ENCODE data around the gene PYGL.
"Not testable (repeated sequence)": the region's sequence is repeated elsewhere in the genome, so short reads cannot be mapped to it uniquely, and the experiment has no call there.

Gene PYGL

GRCh38 chr14:50943943-50944646 is at the start of gene PYGL:
Gene PYGL, minus strand, starts transcription at chr14:50944483. Its CDS starts 80 bp downstream, at chr14:50944403.
- peak; percentile 43 for DNase-seq

DNA sequence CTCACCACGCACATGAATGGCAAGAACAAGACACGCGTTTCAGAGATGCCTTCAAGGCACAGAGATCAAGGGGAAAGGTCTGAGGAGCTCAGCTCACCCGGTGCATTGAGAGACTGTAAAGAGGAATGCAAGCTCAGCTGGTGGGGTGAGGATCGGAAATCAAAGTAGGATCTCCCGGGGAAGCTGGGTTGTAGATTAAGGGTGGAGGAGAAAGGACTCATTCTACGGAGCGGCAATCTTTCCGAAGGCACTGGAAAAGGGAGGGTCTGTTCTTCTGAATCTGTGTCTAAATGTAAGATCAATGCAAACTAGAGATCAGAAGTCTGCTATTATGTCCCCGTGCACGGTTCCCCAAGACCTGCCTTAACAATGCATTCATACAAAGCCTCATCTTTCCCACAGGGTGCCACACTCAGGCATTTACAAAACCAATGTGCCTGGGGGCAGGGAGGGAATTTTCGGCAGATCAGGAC is 41.6 kb upstream of the PYGL start:
- no peak for DNase-seq

DNA sequence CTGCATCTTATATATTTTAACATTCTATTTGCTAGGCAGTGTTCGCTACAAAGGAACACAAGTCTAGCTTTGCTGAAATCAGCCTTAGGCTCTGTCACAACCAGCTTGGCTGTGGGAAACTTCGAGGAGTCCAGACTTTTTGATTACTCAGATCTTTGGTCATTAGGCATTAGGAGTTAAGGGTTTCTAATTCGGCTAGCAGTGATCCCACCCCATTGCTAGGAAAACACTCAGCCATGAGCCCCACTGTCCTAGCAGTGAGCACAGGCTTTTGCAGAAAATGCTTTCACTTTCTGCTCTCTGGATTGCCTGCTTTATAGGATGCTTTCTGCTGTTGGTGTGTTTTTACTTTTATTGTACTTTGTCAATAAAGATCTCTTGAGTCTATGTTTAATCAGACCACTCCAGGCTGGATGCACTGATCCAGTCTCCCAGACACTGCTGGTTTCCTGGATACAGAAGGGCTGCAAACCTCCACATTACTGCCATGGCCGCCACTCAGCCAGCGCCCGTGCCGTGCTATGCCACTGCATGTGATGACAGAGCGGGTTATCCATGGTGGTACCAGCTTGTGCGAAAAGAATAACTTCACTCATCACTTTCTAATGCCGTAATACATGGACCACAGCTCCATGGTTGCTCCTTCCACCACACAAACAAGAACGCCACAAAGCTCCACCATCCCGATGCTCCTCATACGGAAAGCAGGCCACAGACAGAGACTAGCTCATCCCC is 41.0 kb upstream of the PYGL start:
- DNase-seq: no peak

DNA sequence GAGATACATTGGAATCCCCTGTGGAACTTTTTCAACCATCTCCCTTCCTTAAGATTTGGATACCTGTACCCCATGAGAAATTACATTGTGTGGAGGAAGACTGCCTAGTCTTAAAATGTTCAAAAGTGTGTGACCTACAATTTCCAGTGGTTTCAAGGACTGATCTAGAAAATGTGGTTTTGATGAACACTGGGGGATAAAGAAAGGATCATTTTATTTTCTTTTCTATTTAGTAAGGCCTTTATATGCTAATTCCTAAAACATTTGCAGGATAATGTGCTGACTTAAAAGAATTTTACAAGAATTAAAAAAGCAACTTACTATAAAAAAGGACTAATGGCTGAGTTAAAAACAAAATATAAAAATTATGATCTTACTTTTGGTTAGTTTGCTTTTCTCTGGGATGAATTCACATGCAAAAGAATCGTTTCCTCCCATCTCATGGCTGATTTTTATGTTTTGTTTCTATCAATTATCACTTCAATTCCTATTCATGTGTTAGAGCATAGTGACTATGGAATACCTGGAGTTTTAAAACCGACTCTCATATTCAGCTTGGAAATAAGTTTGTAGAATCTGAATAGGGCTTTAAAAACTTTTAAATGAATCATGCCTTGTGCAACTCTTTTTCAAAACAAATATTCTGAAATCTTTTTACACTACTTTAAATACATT is 39.9 kb upstream of the PYGL start:
- DNase-seq: no peak

GRCh38 chr14:50979941-50980850 is 35.9 kb upstream of the PYGL start:
- no peak for DNase-seq

- DNase-seq: no peak
Measured at GRCh38 chr14:50978888-50979287, 34.6 kb upstream of the PYGL start.

DNA sequence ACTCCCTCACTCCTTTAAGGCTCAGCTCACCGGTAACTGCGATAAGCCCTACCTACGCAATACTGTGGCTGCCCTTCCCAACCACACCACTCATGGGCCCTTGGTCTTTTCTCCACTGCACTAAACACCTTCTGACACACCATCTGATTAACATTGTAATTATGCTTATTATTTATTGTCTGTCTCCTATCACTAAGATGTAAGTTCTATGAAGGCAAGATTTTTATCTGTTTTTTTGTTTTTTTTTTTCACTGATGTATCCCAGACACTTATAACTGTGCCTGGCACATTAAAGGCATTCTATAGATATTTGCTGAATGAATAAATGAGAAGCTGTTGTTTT is 34.2 kb upstream of the PYGL start:
- DNase-seq: no peak

GRCh38 chr14:50977863-50978528 is 33.7 kb upstream of the PYGL start:
- no peak for DNase-seq

DNA sequence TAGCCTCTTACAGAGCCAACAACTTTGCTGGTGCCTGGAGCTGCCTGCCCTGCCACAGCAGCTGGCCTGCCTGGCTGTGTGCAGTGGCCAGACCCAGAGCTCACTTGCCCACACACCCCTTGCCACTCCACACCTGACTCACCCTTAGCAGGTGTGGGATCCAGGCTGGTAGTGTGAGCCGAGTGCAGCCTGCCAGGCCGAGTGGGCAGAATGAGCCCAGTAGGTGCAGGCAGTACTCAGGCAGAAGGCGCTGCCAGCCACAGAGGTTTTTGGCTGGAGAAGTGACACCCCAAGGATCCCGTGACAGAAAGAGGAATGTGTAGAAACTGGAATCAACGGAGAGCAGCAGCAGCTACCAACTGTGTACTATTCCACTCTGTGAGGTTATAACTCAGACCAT is 29.8 kb upstream of the PYGL start:
- no peak for DNase-seq

DNA sequence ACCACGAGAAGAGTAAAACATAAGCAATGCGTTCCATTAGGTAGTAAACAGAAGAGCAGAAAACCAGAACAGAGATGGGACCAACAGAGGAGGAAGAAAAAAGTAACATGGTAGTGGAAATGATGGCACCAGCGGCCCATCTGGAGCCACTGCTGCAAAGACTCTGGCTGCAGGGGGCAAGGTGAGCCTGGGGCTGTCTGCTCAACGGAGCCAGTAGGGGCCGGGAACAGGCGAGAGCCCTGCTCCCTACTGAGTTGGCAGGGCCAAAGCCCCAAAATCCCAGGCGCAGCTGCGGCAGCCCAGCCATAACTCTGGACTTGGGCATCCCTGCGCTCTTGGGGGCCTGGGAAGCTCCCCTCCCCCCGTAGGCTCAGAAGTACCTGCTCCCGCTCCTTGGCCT is 28.5 kb upstream of the PYGL start:
- DNase-seq: no peak

DNA sequence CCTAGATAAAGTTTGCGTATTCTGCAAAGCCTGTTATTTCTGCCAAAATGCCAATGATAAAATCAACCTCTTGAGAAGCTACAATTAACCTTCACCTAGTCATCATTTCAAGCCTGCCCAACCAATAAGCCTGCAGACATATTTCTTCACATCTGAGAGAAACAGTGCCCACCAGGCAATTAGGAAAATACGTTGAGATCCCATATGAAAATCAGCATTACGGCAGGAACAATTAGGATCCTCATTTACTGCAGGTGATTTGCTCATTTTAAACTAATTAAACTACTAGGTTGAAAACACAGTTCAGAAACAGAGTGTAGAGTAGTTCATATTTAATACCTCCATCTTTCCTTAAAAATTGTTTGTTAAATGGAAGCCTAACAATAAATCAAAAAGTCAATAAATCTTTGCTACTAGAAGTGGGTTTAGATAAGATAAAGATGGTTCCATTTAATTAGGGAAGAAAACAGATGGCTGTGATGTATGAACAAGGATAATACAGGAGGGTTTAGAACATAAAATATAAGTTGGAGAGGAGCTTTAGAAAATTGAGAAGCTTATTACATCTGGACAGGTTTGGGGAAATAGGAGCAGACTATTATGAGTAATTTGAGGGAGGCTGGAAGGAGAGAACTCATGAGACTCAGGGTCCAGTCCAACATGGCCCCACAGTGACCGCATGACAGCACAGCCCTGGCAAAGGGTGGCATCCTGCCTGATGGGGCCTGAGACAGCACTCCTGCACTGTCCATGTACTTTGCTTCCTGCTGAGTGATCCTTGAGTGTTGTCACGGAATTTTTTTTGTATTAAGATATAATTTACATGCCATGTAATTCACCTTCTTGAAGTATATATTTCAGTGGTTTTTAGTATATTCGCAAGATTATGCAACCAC is 26.9 kb upstream of the PYGL start:
- no peak for DNase-seq

- peak; percentile 24 for DNase-seq
Measured at GRCh38 chr14:50967790-50968189, 23.5 kb upstream of the PYGL start.

DNA sequence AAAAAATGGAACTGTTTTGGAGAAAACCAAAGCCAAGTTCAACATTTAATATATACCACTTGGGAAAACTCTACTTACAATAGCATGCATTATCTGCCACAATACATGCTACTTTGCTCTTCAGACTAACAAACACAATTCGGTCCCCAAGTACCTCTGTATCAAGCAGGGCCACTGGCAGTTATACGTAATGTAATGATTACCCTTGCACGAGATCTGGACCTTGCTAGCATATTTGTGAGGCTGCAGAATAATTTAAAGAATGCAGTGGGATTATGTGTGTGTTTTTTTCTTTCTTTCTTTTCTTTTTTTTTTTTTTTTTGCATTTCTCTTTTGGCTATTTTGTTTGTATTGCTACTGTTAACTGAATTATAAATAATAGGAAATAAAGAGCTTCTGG is 22.8 kb upstream of the PYGL start:
- no peak for DNase-seq

DNA sequence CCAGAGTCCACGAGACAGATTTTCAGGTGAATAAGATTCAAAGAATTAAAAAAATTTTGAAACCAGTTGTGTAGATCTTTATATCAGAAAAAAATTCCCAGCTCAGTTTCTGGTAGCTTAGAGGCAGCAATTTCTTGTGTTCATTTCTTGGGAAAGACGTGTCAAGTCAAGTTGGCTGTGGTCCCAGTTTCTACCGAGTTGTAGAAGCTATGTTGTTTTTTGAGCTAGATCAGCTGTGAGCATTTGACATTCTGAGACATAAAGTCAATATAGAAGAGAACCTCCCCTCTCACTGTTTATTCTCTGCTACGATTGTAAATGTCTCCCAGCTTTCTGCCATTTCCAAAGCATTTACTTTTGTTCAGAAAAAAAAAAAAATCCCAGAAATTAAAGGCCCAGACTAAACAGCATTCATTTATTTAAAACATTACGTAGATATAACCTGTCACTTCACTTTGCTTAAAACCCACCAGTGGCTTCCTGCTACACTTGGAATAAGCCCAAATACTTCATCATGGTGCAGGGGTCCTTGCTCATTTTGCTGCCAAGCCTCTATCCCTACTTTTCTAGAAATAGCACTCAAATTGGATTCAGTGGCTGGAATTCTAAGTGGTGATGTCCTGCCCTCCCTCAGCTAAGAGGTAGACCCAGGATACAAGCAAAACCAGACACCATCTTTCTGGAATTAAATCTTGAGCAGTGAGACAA is 20.6 kb upstream of the PYGL start:
- DNase-seq: no peak

DNA sequence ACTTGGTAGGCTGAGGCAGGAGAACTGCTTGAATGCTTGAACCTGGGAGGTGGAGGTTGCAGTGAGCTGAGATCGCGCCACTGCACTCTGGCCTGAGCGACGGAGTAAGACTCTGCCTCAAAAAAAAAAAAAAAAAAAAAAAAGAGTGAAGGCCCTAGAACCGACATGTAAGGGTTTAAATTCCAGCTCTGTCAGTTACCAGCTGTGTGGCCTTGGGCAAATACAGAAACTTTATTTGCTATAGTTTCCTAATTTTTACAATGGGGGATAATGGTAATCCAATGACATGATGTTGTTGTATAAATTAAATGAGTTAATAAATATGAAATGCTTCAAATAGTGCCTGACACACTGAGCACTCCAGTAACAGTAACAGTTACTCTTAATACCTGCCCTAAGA is 19.6 kb upstream of the PYGL start:
- DNase-seq: no peak

- no peak for DNase-seq
Measured at GRCh38 chr14:50961605-50962221, 17.4 kb upstream of the PYGL start.

DNA sequence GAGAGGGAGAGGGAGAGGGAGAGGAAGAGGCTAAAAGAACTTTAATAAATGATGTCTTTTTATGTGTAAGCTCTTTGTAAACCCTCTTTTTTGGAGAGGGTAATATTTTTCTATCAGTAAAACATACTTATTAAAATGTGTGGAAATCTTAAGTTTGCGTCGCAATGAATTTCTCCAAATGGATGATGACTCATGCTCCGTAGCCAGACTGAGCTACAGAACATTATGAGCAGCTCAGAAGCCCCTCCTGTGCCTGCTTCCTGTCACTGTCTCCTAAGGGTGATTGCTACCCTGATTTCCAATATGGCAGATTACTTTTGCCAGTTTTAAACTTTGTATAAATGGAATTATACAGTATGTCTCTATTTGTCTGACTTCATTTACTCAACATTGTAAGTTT is 13.0 kb upstream of the PYGL start:
- no peak for DNase-seq

DNA sequence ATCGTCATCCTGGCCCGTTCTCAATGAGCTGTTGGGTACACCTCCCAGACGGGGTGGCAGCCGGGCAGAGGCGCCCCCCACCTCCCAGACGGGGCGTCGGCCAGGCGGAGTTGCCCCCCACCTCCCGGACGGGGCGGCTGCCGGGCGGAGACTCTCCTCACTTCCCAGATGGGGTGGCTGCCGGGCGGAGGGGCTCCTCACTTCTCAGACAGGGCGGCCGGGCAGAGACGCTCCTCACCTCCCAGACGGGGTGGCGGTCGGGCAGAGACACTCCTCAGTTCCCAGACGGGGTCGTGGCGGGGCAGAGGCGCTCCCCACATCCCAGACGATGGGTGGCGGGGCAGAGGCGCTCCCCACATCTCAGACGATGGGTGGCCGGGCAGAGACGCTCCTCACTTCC is 12.1 kb upstream of the PYGL start:
- DNase-seq: not testable (repeated sequence)

DNA sequence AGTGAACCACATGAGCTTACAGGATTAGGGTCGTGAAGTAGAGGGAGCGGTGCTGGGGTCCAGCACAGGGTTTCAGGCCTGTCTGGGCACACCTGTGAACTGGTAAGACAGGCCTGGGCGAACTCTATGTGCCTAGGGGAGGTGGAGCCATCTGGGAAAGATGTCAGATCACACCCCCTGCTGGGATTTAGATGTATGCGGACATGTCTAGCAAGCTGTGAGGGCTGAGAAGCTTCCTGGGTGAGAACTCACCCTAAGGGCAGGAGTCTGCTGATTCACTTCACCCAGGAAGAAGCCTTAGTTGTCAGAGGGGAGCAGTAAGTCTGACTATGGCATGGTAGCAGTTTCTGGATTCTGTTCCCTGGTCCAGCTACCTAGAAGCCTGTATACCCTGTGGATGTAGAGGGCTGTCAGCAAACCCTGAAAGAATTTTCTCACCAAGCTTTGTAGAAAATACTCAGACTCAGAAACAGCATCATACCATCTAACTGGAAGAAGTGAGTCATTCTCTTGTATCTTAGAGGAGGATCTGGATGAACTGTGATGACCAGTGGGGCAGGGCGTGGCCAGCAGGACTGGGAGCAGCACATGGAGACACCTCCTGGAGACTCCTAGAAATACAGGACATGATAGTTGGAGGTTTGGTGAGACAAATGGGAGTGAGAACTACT is 11.2 kb upstream of the PYGL start:
- no peak for DNase-seq
